Measurements from ENCODE around the gene DUSP14. TPM values are rescaled to one million over a fixed set of nuclear protein-coding genes. Genes with fewer than 3 reads are reported as not detected.

DUSP14 gene
- total RNA-seq, 1 donor from 2014 or later: 33.5 TPM

DNA sequence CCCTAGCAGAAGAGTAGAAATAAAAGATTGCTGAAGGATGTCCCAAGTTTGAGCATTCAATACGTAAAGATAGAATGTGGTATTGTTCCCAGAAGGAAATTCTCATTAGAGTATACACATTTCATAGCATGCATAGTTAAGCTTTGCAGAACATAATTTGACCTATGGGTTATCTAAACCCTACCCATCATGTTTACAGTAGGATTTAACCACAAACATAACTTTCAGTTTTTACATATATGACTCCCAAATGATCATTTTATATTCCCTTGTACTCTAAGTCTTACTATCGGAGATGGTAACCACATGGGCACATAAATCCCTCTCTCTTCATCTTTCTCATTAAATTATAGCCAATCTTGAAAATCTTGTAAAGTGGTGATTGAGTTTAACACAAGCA is 68.6 kb downstream of the DUSP14 start:
- no peak for DNase-seq (ENCODE audit: low spot score)

DNA sequence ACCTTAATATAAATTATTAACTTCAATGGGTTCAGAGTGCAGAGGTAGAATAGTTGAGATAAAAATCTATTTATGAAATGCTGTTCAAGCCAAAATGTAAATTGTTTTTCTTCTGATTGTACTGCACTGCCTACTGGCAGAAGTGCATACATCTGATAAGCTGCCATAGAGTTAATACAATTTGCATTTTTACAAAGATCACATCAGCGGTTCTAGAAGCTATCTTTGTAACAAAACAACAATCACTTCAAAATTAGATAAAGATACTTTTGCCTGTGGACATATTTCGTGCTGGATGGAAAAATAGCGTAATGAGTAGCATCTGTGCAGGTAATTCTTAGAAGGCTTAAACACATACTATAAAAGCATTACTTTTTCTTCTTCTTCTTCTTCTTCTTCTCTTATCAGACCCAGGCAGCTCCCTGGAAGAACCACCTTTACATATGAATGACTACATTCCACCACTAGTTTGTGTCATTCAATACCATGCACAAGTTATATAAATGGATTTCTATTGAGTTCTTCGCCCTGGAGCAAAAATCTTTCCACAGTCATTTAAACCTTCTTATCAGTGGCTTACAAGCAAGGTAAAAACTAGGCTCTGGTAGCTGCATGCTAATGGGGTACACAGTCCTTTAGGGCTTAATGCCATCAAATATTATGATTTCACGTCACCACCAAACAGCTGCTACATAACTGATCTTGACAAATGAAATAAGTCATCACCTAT is 72.5 kb downstream of the DUSP14 start:
- no peak for DNase-seq (ENCODE audit: low spot score)

Other genes starting within 250 kb of the DUSP14 start
- not detected for gene C17orf78, start 113.9 kb upstream of the DUSP14 start, total RNA-seq (ENCODE audit: insufficient read depth, low replicate concordance)
- 16.1 TPM for gene ACACA, start 83.1 kb upstream of the DUSP14 start, total RNA-seq (ENCODE audit: insufficient read depth, low replicate concordance)
- gene TADA2A, start 83.0 kb upstream of the DUSP14 start, total RNA-seq (ENCODE audit: insufficient read depth, low replicate concordance): 53.9 TPM
- 14.4 TPM for gene SYNRG, start 119.5 kb downstream of the DUSP14 start, total RNA-seq (ENCODE audit: insufficient read depth, low replicate concordance)
- gene DDX52, start 153.6 kb downstream of the DUSP14 start, total RNA-seq (ENCODE audit: insufficient read depth, low replicate concordance): 26.0 TPM